AG04449 (cell line): ENCODE data around the gene PAX7.

Experiments used
- CTCF ChIA-PET: fragments of 350-600 bp; formaldehyde crosslinking; extraction: SDS; loops from one replicate; lab custom pipeline; 2021; ENCODE audit warnings: antibody characterized with exemption; lab: Yijun Ruan, JAX
- POLR2A ChIA-PET: fragments of 400-600, 350-600 bp; formaldehyde crosslinking; extraction: SDS; loops from one replicate; lab custom pipeline; 2020; ENCODE audit warnings: antibody characterized with exemption, inconsistent platforms; lab: Yijun Ruan, JAX
- DNase-seq: peaks from one replicate; pipeline ENCODE4 v3.0.0-alpha.2; 2010; ENCODE audit warnings: low read depth, low spot score
- H3K4me3 ChIP-seq: 2 replicates; pipeline ENCODE4 v1.5.1; 2011; ENCODE audit warnings: low read depth, mild to moderate bottlenecking, control low read depth, low read length
- CTCF ChIP-seq: IDR thresholded peaks from one replicate; pipeline ENCODE4 v1.5.1; 2011; ENCODE audit warnings: mild to moderate bottlenecking, moderate library complexity, low read length, control low read depth, inconsistent platforms; ENCODE audit not compliant: insufficient read depth; ENCODE audit errors: missing control alignments

PAX7 gene

GRCh38 chr1:18653916-18654315 lies 23.3 kb downstream of the PAX7 start:
- TF ChIP-seq CTCF: no peak
- H3K4me3 ChIP-seq: no peak overlapping the region
- ChIA-PET POLR2A (no interaction called here), CTCF (no interaction called here)
- DNase-seq: no peak

GRCh38 chr1:18654599-18654998 lies 24.0 kb downstream of the PAX7 start:
- no peak for TF ChIP-seq CTCF
- CTCF ChIA-PET: no interaction called here
- no peak for DNase-seq
- POLR2A ChIA-PET: no interaction called here
- H3K4me3 ChIP-seq: no peak overlapping the region

GRCh38 chr1:18657506-18658201 lies 27.0 kb downstream of the PAX7 start:
- TF ChIP-seq CTCF: no peak
- POLR2A ChIA-PET: no interaction called here
- H3K4me3 ChIP-seq: no peak overlapping the region
- no peak for DNase-seq
- CTCF ChIA-PET: interaction anchor here (1.5 kb wide), 1 partner anchor 60 kb away, joined by 5 read pairs; no protein-coding TSS in a partner anchor

GRCh38 chr1:18658831-18659230 lies 28.2 kb downstream of the PAX7 start:
- CTCF ChIA-PET: no interaction called here
- POLR2A ChIA-PET: no interaction called here
- DNase-seq: no peak
- no peak for TF ChIP-seq CTCF
- H3K4me3 ChIP-seq: no peak overlapping the region

- TF ChIP-seq CTCF: no peak
- CTCF ChIA-PET: no interaction called here
- POLR2A ChIA-PET: no interaction called here
- DNase-seq: no peak
- H3K4me3 ChIP-seq: no peak overlapping the region
Measured at GRCh38 chr1:18661404-18662285, 31.0 kb downstream of the PAX7 start.

- POLR2A ChIA-PET: no interaction called here
- TF ChIP-seq CTCF: no peak
- CTCF ChIA-PET: no interaction called here
- DNase-seq: no peak
- H3K4me3 ChIP-seq: no peak overlapping the region
Measured at GRCh38 chr1:18662286-18662639, 31.6 kb downstream of the PAX7 start.
